ENCODE data around the gene VN1R5.
"Not testable (repeated sequence)": the region's sequence is repeated elsewhere in the genome, so short reads cannot be mapped to it uniquely, and the experiment has no call there.

Gene VN1R5

GRCh38 chr1:247281001-247281574 is 25.2 kb downstream of the VN1R5 start:
- Mint-ChIP-seq H3K36me3 (ENCODE audit: insufficient read depth) (no peaks in the 10 kb centered on the region), H3K9me3 (peaks cover under 1% of the 10 kb centered on the region), H3K4me3 (no peak overlapping the region), H3K4me1 (no peaks in the 10 kb centered on the region), H3K27me3 (no peaks in the 10 kb centered on the region), H3K27ac (ENCODE audit: low read depth) (no peak overlapping the region)
- no peak for DNase-seq (ENCODE audit: low spot score in 2 of 2)
- ATAC-seq (replicated peaks; ENCODE audit: extremely low read depth, poor library complexity, severe bottlenecking): no peak

DNA sequence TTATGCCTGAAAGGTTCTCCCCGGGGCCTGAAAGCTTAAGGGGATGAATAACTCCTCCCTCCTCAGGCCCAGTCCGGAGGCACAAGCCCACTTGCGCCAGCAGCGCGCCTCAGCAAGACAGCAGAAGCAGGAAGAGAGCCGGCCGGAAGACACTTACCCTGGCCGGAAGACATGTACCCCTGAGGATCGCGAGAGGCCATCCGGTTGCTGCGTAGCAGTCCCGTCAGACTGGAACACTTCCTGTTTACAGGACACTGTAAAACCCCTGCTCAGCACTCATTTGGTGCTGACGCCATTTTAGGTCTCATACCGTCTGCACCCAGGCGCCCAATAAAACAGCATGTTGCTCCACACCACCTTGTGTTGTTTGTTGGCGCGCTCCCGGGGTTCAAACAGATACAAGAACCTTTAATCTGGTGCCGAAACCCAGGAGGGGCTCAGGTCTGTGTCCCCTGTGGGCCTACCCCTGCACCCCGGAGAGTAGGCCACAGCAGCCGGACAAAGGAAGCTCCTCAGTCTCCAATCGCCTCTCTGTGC is 30.3 kb downstream of the VN1R5 start:
- H3K27me3 Mint-ChIP-seq: no peaks in the 10 kb centered on the region
- H3K36me3 Mint-ChIP-seq (ENCODE audit: insufficient read depth): peaks cover 4% of the 10 kb centered on the region
- H3K4me1 Mint-ChIP-seq: no peaks in the 10 kb centered on the region
- DNase-seq (ENCODE audit: low spot score in 2 of 2) (no peak), ATAC-seq (replicated peaks; ENCODE audit: extremely low read depth, poor library complexity, severe bottlenecking) (no peak)
- H3K27ac Mint-ChIP-seq (ENCODE audit: low read depth): no peak overlapping the region
- H3K4me3 Mint-ChIP-seq: no peak overlapping the region
- H3K9me3 Mint-ChIP-seq: peaks cover 6% of the 10 kb centered on the region

GRCh38 chr1:247287460-247287859 is 31.6 kb downstream of the VN1R5 start:
- DNase-seq (ENCODE audit: low spot score in 2 of 2): no peak
- no peak for ATAC-seq (replicated peaks; ENCODE audit: extremely low read depth, poor library complexity, severe bottlenecking)
- H3K9me3 Mint-ChIP-seq: peaks cover 6% of the 10 kb centered on the region
- H3K4me1 Mint-ChIP-seq: no peaks in the 10 kb centered on the region
- no peaks in the 10 kb centered on the region for H3K27me3 Mint-ChIP-seq
- no peak overlapping the region for H3K4me3 Mint-ChIP-seq
- H3K27ac Mint-ChIP-seq (ENCODE audit: low read depth): no peak overlapping the region
- H3K36me3 Mint-ChIP-seq (ENCODE audit: insufficient read depth): peaks cover 4% of the 10 kb centered on the region

- no peaks in the 10 kb centered on the region for H3K27me3 Mint-ChIP-seq
- ATAC-seq (replicated peaks; ENCODE audit: extremely low read depth, poor library complexity, severe bottlenecking) (no peak), DNase-seq (ENCODE audit: low spot score in 2 of 2) (no peak)
- no peaks in the 10 kb centered on the region for H3K4me1 Mint-ChIP-seq
- peaks cover 6% of the 10 kb centered on the region for H3K9me3 Mint-ChIP-seq
- no peak overlapping the region for H3K4me3 Mint-ChIP-seq
- H3K36me3 Mint-ChIP-seq (ENCODE audit: insufficient read depth): peaks cover 4% of the 10 kb centered on the region
- H3K27ac Mint-ChIP-seq (ENCODE audit: low read depth): no peak overlapping the region
Measured at GRCh38 chr1:247288341-247288740, 32.5 kb downstream of the VN1R5 start.

GRCh38 chr1:247289274-247289892 is 33.5 kb downstream of the VN1R5 start:
- not testable (repeated sequence) for H3K9me3 Mint-ChIP-seq; DNase-seq (ENCODE audit: low spot score in 2 of 2); H3K4me1 Mint-ChIP-seq; H3K27ac Mint-ChIP-seq (ENCODE audit: low read depth); H3K36me3 Mint-ChIP-seq (ENCODE audit: insufficient read depth); ATAC-seq (replicated peaks; ENCODE audit: extremely low read depth, poor library complexity, severe bottlenecking); H3K27me3 Mint-ChIP-seq; H3K4me3 Mint-ChIP-seq

DNA sequence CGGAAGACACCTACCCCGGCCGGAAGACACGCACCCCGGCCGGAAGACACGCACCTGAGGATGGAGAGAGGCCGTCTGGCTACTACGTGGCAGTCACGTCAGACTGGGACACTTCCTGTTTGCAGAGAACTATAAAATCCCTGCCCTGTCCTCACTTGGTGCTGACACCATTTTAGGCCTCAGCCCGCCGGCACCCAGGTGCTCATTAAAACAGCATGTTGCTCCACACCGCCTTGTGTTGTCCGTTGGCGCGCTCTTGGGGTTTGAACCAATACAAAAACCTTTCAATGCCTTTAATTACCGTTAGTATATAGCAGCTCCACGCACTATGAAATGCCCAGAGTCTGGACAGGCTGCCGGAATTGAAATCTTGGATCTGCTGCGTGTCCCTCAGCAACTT is 34.7 kb downstream of the VN1R5 start:
- no peak overlapping the region for H3K4me3 Mint-ChIP-seq

DNA sequence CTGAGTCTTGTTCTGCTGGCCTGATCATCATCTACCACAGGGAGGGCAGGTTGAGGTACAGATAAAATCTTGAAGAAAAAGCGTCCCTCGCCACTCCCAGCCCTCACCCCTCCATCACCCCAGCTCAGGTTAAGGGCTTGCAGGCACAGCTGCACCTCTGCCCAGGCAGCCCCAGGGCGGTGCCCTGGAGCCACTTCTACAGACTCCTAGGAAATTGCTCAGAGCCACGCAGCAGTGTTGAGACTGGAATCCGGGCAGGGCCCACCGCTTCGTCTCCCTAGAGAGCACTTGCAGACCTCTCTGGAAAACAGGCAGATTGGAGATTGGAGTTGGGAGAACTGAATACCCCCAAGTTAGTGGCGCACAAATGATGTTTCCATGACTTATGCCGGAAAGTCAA is 35.3 kb downstream of the VN1R5 start:
- Mint-ChIP-seq H3K27me3 (peaks cover 16% of the 10 kb centered on the region), H3K27ac (ENCODE audit: low read depth) (no peak overlapping the region), H3K9me3 (peaks cover 6% of the 10 kb centered on the region), H3K4me3 (no peak overlapping the region), H3K36me3 (ENCODE audit: insufficient read depth) (peaks cover 4% of the 10 kb centered on the region), H3K4me1 (no peaks in the 10 kb centered on the region)
- DNase-seq (ENCODE audit: low spot score in 2 of 2): no peak
- ATAC-seq (replicated peaks; ENCODE audit: extremely low read depth, poor library complexity, severe bottlenecking): no peak

More for the DNA sequence above, 34.7 kb downstream of the VN1R5 start:
- no peak overlapping the region for H3K27ac Mint-ChIP-seq (ENCODE audit: low read depth)
- no peak for ATAC-seq (replicated peaks; ENCODE audit: extremely low read depth, poor library complexity, severe bottlenecking)
- no peak for DNase-seq (ENCODE audit: low spot score in 2 of 2)
- H3K4me1 Mint-ChIP-seq: no peaks in the 10 kb centered on the region
- H3K27me3 Mint-ChIP-seq: peaks cover 13% of the 10 kb centered on the region
- H3K9me3 Mint-ChIP-seq: peaks cover 6% of the 10 kb centered on the region
- peaks cover 4% of the 10 kb centered on the region for H3K36me3 Mint-ChIP-seq (ENCODE audit: insufficient read depth)

GRCh38 chr1:247291833-247292561 is 36.1 kb downstream of the VN1R5 start:
- no peaks in the 10 kb centered on the region for H3K4me1 Mint-ChIP-seq
- ATAC-seq (replicated peaks; ENCODE audit: extremely low read depth, poor library complexity, severe bottlenecking) (no peak), DNase-seq (ENCODE audit: low spot score in 2 of 2) (no peak)
- H3K27ac Mint-ChIP-seq (ENCODE audit: low read depth): no peak overlapping the region
- no peak overlapping the region for H3K4me3 Mint-ChIP-seq
- H3K27me3 Mint-ChIP-seq: peaks cover 16% of the 10 kb centered on the region
- peaks cover 6% of the 10 kb centered on the region for H3K9me3 Mint-ChIP-seq
- peaks cover 2% of the 10 kb centered on the region for H3K36me3 Mint-ChIP-seq (ENCODE audit: insufficient read depth)

- Mint-ChIP-seq H3K27ac (ENCODE audit: low read depth) (no peak overlapping the region), H3K4me3 (no peak overlapping the region), H3K36me3 (ENCODE audit: insufficient read depth) (peaks cover 2% of the 10 kb centered on the region), H3K4me1 (no peaks in the 10 kb centered on the region), H3K27me3 (peaks cover 16% of the 10 kb centered on the region), H3K9me3 (peaks cover 6% of the 10 kb centered on the region)
- DNase-seq (ENCODE audit: low spot score in 2 of 2): no peak
- ATAC-seq (replicated peaks; ENCODE audit: extremely low read depth, poor library complexity, severe bottlenecking): no peak
Measured at GRCh38 chr1:247293047-247293446, 37.2 kb downstream of the VN1R5 start.

DNA sequence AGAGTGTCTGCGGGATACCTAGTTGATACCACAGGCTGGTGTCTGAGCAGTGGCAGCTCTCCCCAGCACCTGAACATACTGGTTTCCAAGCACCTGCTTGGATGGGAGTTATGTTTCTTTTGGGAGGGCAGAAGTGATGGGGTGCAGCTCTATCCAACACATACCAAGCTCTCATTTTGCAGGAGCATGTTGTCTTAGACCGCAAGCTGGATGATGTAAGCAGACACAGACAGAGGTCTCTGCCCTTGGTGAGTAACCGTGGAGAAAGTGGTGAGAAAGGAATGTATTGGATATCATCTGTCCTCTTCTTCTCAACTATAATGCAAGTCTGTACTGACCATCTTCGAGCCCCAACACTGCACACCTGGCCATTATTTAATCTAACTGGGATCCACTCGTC is 38.4 kb downstream of the VN1R5 start:
- H3K36me3 Mint-ChIP-seq (ENCODE audit: insufficient read depth): no peaks in the 10 kb centered on the region
- H3K4me1 Mint-ChIP-seq: no peaks in the 10 kb centered on the region
- H3K27ac Mint-ChIP-seq (ENCODE audit: low read depth): no peak overlapping the region
- ATAC-seq (replicated peaks; ENCODE audit: extremely low read depth, poor library complexity, severe bottlenecking) (no peak), DNase-seq (ENCODE audit: low spot score in 2 of 2) (no peak)
- no peaks in the 10 kb centered on the region for H3K9me3 Mint-ChIP-seq
- no peak overlapping the region for H3K4me3 Mint-ChIP-seq
- peaks cover 16% of the 10 kb centered on the region for H3K27me3 Mint-ChIP-seq

DNA sequence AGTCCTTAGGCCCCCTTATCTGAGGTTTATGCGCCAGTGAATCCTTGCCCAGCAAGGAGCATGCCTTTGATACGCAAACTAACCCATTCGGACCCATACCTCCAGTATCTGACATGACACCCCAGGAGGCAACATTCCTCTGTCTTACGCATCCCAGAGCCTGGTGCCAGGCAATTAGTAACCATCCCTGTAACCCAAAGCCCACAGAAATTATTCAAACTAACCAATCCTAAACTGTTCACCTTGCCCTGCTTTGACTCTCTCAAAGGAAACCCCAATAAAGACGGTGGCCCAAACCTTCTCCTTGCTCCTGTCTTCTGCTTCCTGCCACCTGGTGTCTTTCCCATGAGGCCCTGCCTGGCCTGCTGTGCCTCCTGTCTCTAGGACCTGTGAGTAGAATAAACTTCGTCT is 39.4 kb downstream of the VN1R5 start:
- Mint-ChIP-seq H3K4me3 (no peak overlapping the region), H3K27ac (ENCODE audit: low read depth) (no peak overlapping the region), H3K27me3 (peaks cover 16% of the 10 kb centered on the region), H3K9me3 (no peaks in the 10 kb centered on the region), H3K36me3 (ENCODE audit: insufficient read depth) (no peaks in the 10 kb centered on the region), H3K4me1 (no peaks in the 10 kb centered on the region)
- ATAC-seq (replicated peaks; ENCODE audit: extremely low read depth, poor library complexity, severe bottlenecking) (no peak), DNase-seq (ENCODE audit: low spot score in 2 of 2) (no peak)

DNA sequence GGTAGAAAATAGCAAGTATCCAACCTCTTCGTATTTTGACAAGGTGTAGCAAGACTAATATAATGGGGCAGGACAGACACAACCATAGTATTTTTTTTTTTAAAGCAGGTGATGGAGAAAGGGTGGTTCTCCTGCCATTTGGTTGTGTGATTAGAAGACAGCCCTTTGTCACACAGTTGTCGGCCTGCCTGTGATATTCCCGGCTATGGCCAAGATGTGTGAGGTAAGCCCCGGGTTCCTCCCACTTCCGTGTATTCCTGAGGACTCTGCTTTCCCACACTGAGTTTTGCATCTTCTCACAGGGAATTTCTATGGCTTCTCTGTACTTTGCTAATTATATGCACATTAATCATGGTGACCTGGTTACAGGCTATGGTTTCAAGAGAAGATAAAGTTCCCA is 39.9 kb downstream of the VN1R5 start:
- H3K4me1 Mint-ChIP-seq: no peaks in the 10 kb centered on the region
- no peak overlapping the region for H3K27ac Mint-ChIP-seq (ENCODE audit: low read depth)
- H3K36me3 Mint-ChIP-seq (ENCODE audit: insufficient read depth): no peaks in the 10 kb centered on the region
- H3K4me3 Mint-ChIP-seq: no peak overlapping the region
- H3K27me3 Mint-ChIP-seq: peaks cover 16% of the 10 kb centered on the region
- ATAC-seq (replicated peaks; ENCODE audit: extremely low read depth, poor library complexity, severe bottlenecking) (no peak), DNase-seq (ENCODE audit: low spot score in 2 of 2) (no peak)
- H3K9me3 Mint-ChIP-seq: no peaks in the 10 kb centered on the region

Measured in central memory CD8-positive, alpha-beta T cell (primary cell).